IPS DF 4.7 (cell line): Measurements from ENCODE around the gene TRIM23.
"Not testable (repeated sequence)": the region's sequence is repeated elsewhere in the genome, so short reads cannot be mapped to it uniquely, and the experiment has no call there.

Experiments used
- DNase-seq: peaks from one replicate; pipeline ENCODE4 v3.0.0-alpha.2; 2013; ENCODE audit warnings: low spot score; ENCODE audit errors: extremely low read depth

The TRIM23 gene

DNA sequence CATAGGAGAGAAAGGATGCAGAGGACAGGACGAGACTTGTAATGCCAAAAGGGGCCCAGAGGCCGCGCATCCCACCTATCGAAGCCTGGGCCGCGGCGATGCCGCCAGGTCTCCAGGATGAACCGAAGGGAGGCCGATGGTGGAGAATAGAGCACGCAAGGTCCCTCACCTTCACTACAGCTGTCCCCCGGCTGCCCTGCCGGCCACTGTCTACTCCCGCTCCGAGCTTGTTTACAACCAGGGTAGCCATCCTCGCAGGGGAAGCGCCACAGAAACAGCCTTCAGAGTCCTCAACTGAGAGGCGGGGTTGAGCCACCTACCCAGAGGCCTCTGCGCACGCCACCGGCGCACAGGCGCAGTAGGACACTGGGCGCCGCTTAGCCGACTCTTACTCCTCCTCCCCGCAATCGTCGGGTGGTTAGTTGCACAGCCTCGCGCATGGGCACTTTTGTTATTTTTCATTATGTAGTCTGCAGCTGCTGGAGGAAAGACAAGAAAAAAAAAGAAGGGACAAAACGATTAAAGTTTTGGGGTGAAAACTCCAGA is at the start of gene TRIM23:
Gene TRIM23 (minus strand): TSS at position 309 of the 546 bp plus-strand sequence. CDS start 59 bp downstream, at position 250.
- DNase-seq = peak; percentile 51

DNA sequence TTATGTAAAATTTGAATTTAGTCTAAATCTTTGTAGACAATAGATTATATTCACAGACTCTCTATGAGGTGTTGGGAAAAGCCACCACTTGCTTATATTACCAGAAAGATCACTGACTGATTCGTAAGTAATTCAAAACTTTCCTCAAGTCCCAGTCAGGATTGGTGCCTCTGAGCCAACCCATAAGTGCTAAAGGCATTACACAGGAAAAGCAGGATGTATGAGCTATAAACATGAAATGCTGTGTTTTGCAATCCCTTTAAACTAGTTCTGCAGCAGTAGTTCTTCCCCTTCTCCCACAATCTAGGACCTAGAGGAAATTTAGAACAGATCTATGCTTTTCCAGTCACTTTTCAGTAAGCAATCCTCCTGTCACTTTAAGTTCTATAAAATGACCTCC is 48.7 kb upstream of the TRIM23 start:
- DNase-seq = no peak

DNA sequence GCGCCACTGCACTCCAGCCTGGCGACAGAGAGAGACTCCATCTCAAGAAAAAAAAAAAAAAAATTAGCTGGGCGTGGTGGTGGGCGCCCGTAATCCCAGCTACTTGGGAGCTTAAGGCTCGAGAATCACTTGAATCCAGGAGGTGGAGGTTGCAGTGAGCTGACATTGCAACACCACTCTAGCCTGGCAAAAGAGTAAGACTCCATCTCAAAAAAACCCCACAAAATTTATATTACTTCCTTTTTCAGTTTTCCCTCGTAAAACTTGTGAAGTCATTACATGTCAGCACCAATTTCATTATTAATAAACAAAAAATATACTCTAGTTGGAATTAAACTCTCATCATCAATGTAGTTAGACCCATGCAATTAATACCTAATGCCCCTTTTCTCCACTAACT is 44.6 kb upstream of the TRIM23 start:
- DNase-seq = no peak

DNA sequence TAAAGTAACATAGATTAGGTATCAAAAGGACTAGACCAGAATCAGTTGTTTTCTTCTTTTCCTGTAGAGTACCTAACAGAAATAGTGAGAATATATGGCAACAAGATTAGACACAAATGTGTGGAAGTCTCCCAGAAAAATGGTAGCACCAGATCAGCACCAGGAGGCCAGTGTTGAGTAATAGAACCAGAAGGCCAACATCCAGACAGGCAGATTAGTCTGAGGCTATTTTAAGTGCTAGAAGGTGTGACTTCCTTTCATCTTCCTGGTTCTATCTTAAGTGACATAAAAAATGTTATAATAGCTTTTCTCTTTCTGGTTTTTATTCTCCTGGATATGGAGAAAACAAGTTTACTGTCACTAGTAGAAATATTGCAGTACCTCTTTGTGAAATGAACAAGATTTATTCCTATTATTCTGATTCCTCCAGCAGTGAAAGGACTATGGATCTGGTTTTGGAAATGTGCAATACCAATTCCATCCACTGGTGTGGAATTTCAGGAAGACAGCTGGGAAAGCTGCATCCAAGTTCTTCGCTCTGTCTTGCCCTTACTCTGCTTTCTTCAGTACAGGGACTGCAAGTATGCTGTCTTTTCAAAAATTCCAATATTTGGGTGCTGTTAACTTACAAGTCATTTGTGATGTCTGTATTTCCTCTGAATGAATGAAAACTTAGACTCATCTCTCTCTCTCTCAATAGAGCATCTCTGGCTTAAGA is 39.8 kb upstream of the TRIM23 start:
- DNase-seq = peak; percentile 30

DNA sequence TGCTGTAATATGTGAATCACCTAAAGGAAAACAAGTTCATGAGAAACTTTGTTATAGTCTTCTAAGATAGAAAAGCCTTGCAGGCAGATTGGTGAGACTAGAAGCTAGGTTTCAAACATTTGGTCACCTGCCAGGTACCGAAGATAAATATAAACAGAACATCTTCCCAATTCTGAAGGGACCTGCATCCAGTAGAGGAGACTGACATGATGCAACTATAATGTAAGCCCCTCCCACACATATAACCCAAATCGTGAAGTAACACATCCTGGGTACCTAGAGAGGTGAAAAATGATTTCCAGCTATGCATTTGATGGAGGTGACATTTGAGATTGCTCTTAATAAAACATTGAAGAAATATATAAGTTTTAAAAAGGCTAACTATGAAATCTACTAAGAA is 30.6 kb upstream of the TRIM23 start:
- DNase-seq = no peak

DNA sequence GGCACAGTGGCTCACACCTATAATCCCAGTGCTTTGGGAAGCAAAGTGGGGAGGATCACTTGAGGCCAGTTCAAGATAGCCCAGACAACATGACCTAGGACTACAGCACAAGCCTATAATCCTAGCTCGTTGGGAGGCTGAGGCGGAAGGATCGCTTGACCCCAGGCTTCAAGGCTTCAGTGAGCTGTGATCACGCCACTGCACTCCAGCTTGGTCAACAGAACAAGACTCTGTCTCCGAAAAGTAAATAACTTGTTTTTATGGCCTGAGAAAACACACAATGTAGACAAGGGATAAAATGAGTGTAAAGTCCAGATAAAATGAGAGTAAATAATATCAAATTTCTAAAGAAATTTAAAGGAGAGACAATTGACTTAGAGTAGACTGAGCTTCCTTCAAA is 27.0 kb upstream of the TRIM23 start:
- no peak for DNase-seq

DNA sequence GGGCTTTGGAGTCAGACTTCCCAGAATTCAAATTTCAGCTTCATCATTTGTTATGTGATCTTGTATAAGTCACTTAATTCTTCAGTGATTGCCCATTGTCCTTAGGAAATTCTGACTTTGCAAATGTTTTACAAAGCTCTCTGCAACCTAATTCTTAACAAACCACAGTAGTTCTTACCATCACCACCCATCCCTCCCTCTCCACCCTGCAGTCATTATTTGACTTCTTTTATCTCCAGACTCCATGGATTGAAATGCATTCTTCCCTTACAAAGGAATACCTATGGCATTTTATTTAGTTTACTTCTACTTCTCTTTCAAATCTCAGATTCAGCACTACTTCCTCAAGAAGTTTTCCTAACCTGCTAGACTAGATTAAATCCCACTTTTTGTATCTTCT is 23.8 kb upstream of the TRIM23 start:
- DNase-seq = no peak

DNA sequence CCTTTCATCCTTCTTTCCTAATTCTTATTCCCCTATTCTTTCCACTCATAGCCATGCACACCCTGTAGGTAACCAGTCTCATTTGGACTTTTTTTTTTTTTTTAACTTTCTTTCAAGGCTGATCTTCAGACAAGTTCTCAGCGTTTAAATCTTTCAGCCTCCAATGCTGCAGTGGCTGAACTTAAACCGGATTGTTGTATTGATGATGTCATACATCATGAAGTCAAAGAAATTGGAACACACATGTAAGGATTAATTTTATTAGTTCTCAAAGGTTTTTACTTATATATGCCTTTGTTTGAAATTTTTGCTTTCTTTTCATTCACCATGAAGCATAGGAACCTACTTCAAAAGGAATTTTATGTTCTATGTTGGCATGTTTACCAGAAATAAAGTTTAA is 22.8 kb upstream of the TRIM23 start:
- DNase-seq = no peak

DNA sequence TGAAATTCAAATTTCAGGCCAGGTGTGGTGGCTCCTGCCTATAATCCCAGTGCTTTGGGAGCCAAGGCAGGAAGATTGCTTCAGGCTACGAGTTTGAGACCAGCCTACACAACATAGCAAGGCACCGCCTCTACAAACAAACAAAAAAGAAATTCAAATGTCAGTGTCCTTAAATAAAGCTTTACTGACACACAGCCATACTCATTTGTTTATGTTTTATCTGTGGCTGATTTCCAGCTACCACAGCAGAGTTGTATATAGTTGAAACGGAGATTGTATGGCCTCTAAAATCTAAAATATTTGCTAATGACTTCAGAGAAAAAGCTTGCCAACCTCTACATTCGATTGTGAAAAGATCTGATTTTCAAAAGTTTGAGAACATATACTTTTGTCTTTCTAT is 16.1 kb upstream of the TRIM23 start:
- DNase-seq = no peak

DNA sequence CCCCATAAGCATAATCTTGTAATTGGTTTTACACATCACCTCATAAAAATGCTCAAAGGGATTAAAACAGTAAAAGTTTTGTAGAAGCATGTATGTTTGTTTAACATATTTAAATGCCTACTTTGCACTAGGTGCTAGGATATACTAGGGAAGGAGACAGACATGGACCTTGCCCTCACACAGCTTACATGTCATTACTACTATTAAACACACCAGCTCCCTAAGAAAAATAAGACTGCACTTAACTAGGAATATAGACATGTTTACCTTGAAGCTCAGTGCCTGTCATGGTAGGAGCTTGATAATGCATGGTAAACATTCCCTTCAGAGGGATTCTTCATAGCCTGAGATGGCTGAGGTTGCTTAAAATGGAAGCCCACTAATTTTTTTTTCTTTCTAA is 6.8 kb upstream of the TRIM23 start:
- no peak for DNase-seq

DNA sequence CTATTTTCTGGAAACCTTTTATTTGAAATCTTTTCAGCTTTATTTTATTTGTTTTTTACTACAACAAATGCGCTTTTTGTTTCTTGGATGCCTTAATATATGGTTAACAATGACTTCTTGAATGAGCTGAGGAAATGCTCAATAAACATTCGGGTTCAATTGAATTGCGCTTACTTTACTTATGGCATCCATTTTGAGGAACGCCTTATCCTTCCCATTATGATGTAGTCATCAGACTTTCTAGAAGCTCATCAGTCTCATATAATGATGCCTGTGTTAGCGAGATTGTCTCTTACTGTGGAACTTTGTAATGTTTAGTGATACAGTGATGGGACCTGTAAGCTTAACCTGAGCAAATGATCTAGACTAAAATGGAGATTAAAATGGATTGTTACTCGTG is 1.6 kb upstream of the TRIM23 start:
- DNase-seq = no peak

DNA sequence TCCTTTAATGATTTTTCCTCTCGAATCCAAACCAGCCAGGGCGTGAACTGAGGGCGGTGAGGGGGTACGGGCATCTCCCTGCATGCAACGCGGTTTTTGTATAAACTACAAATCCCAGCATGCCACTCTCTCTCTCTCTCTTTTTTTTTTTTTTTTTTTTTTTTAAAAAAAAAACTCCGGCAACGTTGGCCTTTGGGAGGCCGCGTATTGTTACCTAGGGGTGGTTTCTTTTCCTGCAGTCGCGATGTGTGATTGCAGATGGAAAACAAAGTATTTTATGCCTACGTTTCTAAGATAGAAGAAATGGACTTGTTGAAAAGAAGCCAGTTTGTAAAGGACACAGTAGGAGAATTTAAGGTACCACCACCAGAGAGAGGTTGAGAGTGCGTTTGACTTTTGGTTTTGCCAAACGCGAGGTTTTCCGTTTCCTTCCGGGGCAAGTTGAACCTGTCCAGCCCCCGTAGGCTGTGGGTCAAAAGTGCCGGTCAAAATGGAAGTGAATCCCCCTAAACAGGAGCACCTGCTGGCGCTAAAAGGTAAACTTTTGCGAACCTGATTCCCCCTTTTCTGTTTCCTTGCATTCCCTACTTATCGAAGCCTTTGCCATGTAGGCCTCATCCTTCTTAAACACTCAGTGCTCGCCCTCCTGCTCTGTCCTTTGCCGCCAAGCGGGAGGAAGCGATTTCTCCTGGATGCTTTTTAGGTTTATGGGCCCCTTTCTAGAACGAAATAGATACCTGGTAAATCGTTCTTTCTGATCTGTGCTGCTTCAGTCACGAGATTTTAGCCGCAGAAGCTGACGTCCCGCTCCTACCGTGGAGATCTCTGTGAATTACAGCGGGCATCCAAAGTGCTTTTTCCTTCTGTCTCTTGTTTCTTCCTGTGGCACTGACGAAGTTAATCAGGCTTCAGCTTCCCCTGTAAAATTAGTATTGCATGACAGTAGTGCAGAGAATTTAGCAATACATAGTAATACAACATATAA is 730 bp upstream of the TRIM23 start, which contains the start of the genes SHLD3 and TRAPPC13:
Gene SHLD3 (plus strand): TSS at position 457 of the 985 bp plus-strand sequence. CDS start 4,561 bp downstream, outside the sequence.
Gene TRAPPC13 (plus strand): TSS at position 457 of the 985 bp plus-strand sequence. CDS start 34 bp downstream, at position 491.
- peak; percentile 60 for DNase-seq

DNA sequence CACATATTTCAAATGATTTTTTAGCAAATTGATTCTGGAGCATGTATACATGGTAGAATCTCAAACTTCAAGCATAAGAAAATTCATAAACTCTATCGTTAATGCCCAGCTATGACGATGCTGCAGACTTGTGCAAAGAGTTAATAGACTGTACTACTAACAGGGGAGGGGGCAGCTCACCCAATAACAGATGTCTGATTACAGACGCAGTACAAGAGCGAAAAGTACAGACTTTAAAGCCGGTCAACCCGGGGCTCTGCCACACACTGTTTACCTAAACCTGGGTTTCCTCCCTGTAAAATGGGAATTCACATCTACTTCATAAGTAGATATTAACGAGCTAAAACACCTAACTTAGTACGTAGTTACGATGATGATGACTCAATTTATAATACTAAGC is 651 bp downstream of the TRIM23 start:
- DNase-seq = no peak

DNA sequence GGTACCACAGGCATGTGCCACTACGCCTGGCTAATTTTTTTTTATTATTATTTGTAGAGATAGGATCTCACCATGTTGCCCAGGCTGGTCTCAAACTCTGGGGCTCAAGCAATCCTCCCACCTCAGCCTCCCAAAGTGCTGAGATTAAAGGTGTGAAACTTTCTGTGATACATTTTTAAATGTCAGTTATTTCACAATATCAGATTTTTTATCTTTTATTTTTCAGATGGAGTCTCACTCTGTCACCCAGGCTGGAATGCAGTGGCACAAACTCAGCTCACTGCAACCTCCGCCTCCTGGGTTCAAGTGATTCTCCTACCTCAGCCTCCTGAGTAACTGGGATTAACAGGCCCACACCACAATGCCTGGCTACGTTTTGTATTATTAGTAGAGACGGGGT is 2.2 kb downstream of the TRIM23 start:
- not testable (repeated sequence) for DNase-seq

DNA sequence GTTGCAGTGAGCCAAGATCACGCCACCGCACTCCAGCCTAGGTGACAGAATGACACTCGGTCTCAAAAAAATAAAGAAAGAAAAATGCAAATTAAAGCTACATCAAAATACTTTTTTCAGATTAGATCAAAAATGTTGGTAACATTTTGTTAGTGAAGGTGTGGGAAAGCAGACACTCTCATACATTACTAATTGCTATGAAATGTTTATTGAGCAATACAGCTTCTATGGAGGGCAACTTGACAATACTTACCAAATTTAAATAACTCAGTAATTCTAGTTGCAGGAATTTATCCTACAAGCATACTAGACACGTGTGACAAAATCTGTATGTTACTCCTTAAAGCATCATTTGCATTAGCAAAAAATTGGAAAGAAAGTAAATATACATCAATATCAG is 4.1 kb downstream of the TRIM23 start:
- no peak for DNase-seq

DNA sequence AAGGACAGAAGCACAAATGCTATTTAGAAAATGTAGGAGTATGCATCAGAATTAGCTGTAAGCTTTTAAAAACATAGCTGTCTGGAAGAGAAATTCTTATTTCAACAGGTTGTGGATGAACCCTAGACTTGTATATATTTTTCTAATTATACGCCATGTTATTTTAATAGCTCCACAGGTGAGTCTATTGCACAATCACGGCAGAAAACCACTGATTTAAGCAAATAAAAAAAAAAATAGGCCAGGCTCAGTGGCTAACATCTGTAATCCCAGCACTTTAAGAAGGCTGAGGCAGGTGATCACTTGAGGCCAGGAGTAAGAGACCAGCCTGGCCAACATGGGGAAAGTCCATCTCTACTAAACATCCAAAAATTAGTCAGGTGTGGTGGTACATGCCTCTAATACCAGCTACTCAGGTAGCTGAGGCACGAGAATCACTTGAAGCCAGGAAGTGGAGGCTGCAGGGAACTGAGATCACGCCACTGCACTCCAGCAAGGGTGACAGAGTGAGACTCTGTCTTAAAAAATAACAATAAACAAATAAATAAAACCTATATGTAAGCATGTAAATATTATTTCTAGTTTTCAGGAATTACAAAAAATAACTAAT is 11.7 kb downstream of the TRIM23 start:
- no peak for DNase-seq

DNA sequence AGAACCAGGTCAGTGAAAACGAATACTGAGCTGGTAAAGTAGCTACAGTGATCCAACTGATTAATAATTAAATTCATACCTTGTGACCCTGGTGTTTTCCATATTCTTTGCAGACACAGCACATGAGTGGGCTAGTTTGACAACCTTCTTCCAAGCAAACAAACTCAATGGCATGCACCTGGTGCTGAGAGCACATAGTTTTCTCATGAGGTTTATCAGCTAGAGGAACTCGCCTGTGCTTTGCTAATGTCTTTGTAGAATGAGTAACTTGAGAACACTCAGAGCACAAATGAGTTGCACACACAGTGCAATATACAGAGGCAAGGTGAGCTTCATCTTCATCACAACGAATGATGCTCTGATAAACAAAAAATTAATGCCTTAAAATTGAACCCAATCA is 12.6 kb downstream of the TRIM23 start:
- no peak for DNase-seq

DNA sequence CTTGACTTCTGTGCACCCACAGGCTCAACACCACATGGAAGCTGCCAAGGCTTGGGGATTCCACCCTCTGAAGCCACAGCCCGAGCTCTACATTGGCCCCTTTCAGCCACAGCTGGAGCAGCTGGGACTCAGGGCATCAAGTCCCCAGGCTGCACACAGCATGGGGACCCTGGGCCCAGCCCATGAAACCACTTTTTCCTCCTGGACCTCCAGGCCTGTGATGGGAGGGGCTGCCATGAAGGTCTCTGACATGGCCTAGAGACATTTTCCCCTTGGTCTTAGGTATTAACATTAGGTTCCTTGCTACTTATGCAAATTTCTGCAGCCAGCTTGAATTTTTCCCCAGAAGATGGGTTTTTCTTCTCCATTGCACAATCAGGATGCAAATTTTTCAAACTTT is 22.4 kb downstream of the TRIM23 start:
- not testable (repeated sequence) for DNase-seq

DNA sequence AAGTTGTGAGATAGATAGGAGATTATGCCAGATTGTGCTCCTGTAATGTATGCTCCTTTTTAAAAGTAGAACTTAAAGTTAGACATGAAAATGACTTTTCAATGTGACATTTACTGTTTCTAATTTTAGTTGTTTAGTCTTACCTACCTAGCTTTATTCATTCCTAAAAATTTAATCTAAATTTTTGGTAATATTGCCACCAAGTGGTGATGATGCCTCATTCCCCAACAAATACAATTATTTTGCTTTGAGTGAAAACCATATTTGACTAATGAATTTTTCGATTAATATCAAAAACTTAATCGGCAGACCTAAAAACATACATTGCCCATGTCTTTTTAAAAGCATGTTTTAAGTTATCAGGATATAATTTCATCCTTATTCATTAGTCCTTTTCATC is 35.4 kb downstream of the TRIM23 start:
- DNase-seq = no peak

DNA sequence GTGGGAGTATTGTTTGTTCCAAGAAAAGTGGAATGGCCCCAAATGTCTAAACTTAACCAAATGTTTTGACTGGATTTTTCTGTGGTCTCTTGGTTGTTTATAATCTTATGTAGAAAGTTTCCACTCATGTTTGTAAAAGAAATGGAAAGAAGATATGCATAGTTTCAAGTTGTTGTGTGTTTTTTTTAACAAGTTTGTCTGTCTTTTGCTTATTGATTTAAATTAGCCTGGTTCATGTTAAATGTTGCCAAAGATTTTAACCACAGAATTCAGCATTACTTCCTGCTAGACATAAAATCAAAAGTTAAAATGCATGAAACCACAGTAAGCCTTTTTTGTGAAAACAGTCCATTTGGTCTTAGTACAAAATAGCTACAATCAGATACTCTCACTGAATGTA is 47.0 kb downstream of the TRIM23 start:
- DNase-seq = no peak

DNA sequence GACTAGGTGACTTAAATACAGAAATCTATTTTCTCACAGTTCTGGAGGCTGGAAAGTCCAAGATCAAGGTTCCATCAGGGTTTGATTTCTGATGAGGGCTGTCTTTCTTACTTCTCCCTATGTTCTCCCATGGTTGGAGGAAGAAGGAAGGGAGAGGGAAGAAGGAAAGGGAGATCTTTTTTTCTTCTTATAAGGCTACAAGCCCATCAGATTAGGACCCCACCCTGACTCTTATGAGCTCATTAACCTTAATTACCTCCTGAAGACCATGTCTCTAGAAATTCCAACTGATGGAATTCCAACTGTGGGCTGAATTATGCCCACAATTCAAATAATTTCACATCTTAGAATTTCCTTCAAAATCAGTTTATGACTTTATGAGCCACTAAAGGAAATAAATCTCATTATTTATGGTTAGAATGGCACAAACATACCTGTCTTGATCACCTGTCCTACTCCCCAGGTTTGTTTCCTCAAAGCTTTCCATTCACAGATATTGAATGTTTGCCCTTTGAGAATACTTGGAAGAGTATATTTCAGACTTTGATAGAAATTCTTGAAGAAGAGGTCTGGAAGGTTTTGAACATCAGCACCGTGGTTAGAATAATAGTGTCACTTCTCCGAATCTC is 53.4 kb downstream of the TRIM23 start:
- no peak for DNase-seq
